NCI-H446 treated with DMSO at 0.1 percent for 48 hours (cell line): ENCODE data around the gene ARID2.

Experiments used
- DNase-seq: peaks from one replicate; lab custom pipeline; 2025; lab: John Stamatoyannopoulos, UW

Gene ARID2

DNA sequence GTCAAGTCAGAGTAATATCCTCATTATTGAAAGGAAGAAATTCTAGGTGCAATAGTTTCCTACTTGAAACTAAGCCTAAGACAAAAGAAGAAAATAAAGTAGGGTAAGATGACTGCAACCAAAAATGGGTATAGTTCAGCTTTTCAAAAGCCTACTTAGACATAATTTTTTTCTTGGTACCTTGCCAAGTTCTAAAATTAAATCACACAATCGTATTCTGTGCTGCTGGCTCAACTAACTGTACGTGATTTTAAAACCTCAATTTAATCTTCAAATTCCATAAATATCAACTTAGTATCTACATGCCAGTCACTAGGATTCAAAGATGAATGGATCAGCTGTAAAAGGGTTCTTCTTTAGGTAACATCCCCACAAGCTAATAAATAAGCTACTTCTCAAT, 204.0 kb downstream of the ARID2 start:
- no peak for DNase-seq

DNA sequence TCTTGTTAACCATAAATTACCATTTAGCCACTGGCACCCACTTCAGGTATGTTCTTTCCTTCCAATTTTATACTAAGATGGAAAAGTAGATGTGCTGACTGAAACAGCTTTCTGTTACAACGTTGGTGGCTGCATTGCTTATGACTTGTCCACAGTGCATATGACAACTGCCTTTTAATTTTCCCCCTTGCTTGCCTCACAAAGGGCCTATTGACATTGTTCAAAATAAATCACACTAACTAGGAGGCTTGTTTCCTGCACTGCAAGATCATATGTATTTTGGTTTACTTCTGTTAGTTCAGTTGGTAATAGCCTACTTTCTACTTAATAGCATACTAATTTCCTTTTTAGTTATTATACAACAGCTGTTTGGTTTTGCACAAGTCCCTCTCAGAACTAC, 205.4 kb downstream of the ARID2 start:
- no peak for DNase-seq

DNA sequence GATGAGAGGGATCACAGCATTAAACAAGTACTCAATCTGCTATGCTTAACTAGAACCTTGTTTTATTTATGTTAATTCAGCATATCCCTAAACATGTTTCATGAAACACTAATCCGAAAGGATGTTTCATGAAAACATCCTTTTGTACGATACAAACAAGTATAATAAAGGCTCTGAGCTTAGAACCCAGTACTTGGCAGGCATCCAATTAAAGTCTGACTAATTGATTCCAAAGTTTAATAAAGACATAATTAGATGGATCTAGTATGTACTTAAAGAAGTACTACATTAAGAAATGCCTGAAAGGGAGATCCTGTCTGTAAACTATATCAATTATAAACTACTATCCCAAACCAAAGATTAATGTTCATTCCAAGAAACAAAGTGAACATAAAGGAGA, 209.1 kb downstream of the ARID2 start:
- DNase-seq: no peak

DNA sequence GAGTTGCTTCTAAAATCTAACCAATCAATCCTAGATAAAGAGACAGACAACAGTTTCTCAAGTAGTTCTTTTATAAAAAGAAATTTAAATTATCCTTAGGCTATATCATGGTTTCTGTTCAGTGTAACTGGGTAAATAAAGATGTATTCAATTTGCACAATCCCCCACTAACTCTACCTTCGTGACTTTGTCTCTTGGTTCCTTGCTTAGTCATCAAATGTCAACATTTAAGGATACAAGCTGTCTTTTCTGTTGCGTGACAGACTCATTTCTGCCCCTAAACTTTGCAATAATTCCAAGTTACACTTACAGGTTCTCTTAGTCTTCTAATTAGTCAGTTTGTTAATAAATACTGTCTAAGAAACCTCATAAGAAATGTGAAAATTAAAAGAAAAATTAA, 210.3 kb downstream of the ARID2 start:
- DNase-seq: no peak

DNA sequence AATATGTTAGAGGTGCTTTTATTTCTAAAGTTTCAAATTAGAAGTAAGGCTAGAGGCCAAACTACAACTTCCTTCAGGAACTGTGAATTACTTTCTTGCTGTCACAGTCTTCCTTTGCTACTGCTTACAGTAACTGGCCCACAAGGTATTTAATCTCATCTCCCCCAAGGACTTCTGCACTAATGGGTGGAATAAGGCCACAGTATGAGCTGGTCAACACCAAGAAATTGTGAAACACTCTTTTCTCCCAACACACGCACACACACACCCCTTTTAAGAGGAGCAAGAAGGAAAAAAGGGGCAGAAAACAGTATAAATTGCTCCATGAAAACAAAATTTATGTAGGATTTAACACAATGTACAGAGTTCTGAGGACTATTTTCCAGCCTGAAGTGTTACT, 215.3 kb downstream of the ARID2 start:
- no peak for DNase-seq

DNA sequence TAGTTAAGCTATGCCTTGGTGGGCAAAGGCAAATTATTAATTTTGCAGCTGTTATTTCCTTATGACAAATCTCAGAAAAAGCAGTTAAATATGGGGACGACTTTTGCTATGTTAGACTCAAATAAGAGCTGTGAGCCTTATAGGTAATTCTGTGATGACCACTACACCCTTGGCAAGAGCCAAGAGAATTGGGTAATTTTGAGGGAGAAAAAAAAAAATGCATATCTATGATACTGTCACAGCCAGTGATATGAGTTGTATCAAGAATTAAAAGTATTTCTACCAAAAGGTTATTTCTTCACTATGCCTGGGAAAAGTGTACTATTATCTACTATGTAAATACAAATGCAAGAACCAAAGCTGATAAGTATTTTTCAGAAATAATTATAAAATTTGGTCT, 216.9 kb downstream of the ARID2 start:
- DNase-seq: no peak

DNA sequence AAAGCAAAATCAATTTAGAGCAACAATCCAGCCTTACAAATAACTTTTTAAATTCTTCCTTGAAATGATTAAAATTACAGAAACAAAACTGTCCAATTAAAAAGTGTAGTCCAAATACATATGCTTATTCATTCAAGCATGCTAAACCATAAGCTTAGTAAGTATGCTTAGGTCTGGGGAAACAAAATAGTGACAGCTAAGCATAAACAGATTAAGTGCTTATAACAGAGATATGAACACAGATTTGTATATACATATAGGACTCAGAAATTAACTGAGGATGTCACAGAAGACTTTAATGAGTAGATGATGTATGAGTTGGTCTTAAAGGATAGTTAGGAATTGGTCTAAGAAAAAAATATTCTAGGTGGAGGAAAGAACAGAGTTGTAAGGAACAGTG, 219.0 kb downstream of the ARID2 start:
- DNase-seq: no peak
